DND-41 (cell line): ENCODE results near the gene SRP54.

Experiments used
- ATAC-seq: fragments of 200-7000 bp; cut with Tn5 transposase; 3 replicates; pipeline ENCODE4 v1.9.1; 2021; ENCODE audit warnings: low read depth; ENCODE audit not compliant: insufficient read depth
- DNase-seq: peaks from one replicate; pipeline ENCODE4 v3.0.0-alpha.2; 2020
- H2AFZ ChIP-seq: 2 replicates; pipeline ENCODE4 v1.6.0; 2012; ENCODE audit warnings: low read depth, low read length
- H3K27ac ChIP-seq: 2 replicates; pipeline ENCODE4 v1.5.1; 2012; ENCODE audit warnings: low read length, inconsistent platforms
- H3K27me3 ChIP-seq: fragments of 200-600 bp; sonication (generic); 2 replicates; pipeline ENCODE4 v1.6.0; 2012; ENCODE audit warnings: low read length, mild to moderate bottlenecking, inconsistent platforms; ENCODE audit not compliant: insufficient read depth, poor library complexity
- H3K36me3 ChIP-seq: 2 replicates; pipeline ENCODE4 v1.5.1; 2012; ENCODE audit warnings: low read length, inconsistent platforms; ENCODE audit not compliant: insufficient read depth
- H3K4me1 ChIP-seq: 2 replicates; pipeline ENCODE4 v1.5.1; 2012; ENCODE audit warnings: mild to moderate bottlenecking, low read length; ENCODE audit not compliant: insufficient read depth
- H3K4me2 ChIP-seq: 2 replicates; pipeline ENCODE4 v1.6.0; 2012; ENCODE audit warnings: mild to moderate bottlenecking, moderate library complexity, low read length, inconsistent platforms; ENCODE audit not compliant: insufficient read depth
- H3K4me3 ChIP-seq, 2 experiments: fragments of 200-600 bp in 1 of 2; shearing (Covaris generic) in 1 of 2; 2 replicates each; pipeline ENCODE4 v1.5.1; 2012 to 2016; ENCODE audit warnings: inconsistent platforms in 2 of 2, low read length in 2 of 2, mild to moderate bottlenecking in 2 of 2, low read depth in 1 of 2, moderate library complexity in 1 of 2
- H3K79me2 ChIP-seq: 2 replicates; pipeline ENCODE4 v1.6.0; 2012; ENCODE audit warnings: low read length, inconsistent platforms; ENCODE audit not compliant: insufficient read depth
- H3K9ac ChIP-seq: 2 replicates; pipeline ENCODE4 v1.6.0; 2012; ENCODE audit warnings: low read depth, mild to moderate bottlenecking, inconsistent platforms, low read length, moderate library complexity
- H3K9me3 ChIP-seq: 2 replicates; pipeline ENCODE4 v1.5.1; 2012; ENCODE audit warnings: low read length, moderate library complexity, mild to moderate bottlenecking, inconsistent platforms; ENCODE audit not compliant: insufficient read depth, severe bottlenecking
- H4K20me1 ChIP-seq: 2 replicates; pipeline ENCODE4 v1.6.0; 2012; ENCODE audit warnings: low read length; ENCODE audit not compliant: insufficient read depth
- CTCF ChIP-seq: IDR thresholded peaks from 2 replicates; pipeline ENCODE4 v1.5.1; 2012; ENCODE audit warnings: borderline replicate concordance, low read length, moderate library complexity, mild to moderate bottlenecking; ENCODE audit not compliant: poor library complexity, severe bottlenecking; ENCODE audit errors: extremely low read depth
- EZH2 ChIP-seq: IDR thresholded peaks from 3 replicates; pipeline ENCODE4 v1.6.1; 2012; ENCODE audit warnings: borderline replicate concordance, low read depth, mild to moderate bottlenecking, moderate library complexity, low read length, inconsistent platforms; ENCODE audit not compliant: severe bottlenecking

SRP54 gene

GRCh38 chr14:34982421-34983147, at the start of gene SRP54:
SRP54 (plus strand) TSS chr14:34982992; CDS start chr14:34996710, 13,718 bp downstream.
- peaks cover 43% of the 10 kb centered on the region for H3K4me1 ChIP-seq
- ATAC-seq, result peak; percentile 86
- peak within 1 kb of the TSS; percentile 83 for H3K4me2 ChIP-seq
- peak; percentile 99 for DNase-seq
- peak within 1 kb of the TSS; percentile 81 for H3K4me3 ChIP-seq
- H3K9ac ChIP-seq, result peak within 1 kb of the TSS; percentile 64
- H3K36me3 ChIP-seq, result peaks cover 5% of the 10 kb centered on the region; the same call in 1 of the 2 replicates
- H3K9me3 ChIP-seq, result no peaks in the 10 kb centered on the region
- TF ChIP-seq EZH2 (no peak), CTCF (peak; percentile 28)
- peak within 1 kb of the TSS; percentile 97 for H3K27ac ChIP-seq
- H4K20me1 ChIP-seq, result peaks cover 4% of the 10 kb centered on the region; the same call in 1 of the 2 replicates
- no peaks in the 10 kb centered on the region for H3K27me3 ChIP-seq
- peaks cover 77% of the 10 kb centered on the region for H3K79me2 ChIP-seq
- peak within 1 kb of the TSS; percentile 94 for H2AFZ ChIP-seq

GRCh38 chr14:34933301-34933700, 49.5 kb upstream of the SRP54 start:
- no peak overlapping the region for H2AFZ ChIP-seq
- no peak for ATAC-seq
- no peak overlapping the region for H3K4me3 ChIP-seq
- H3K4me1 ChIP-seq, result peaks cover 11% of the 10 kb centered on the region
- no peaks in the 10 kb centered on the region for H3K9me3 ChIP-seq
- H4K20me1 ChIP-seq, result no peaks in the 10 kb centered on the region
- no peak for TF ChIP-seq CTCF
- no peak for TF ChIP-seq EZH2
- no peaks in the 10 kb centered on the region for H3K79me2 ChIP-seq
- H3K27ac ChIP-seq, result no peak overlapping the region
- H3K4me2 ChIP-seq, result no peak overlapping the region
- no peak for DNase-seq
- no peak overlapping the region for H3K9ac ChIP-seq
- H3K27me3 ChIP-seq, result no peaks in the 10 kb centered on the region
- no peaks in the 10 kb centered on the region for H3K36me3 ChIP-seq

GRCh38 chr14:34935488-34935887, 47.3 kb upstream of the SRP54 start:
- H3K36me3 ChIP-seq, result no peaks in the 10 kb centered on the region
- ATAC-seq (no peak), DNase-seq (no peak)
- no peaks in the 10 kb centered on the region for H3K9me3 ChIP-seq
- H3K9ac ChIP-seq, result no peak overlapping the region
- no peak overlapping the region for H3K27ac ChIP-seq
- TF ChIP-seq EZH2 (no peak), CTCF (no peak)
- no peaks in the 10 kb centered on the region for H3K27me3 ChIP-seq
- no peaks in the 10 kb centered on the region for H3K79me2 ChIP-seq
- no peak overlapping the region for H3K4me2 ChIP-seq
- H4K20me1 ChIP-seq, result no peaks in the 10 kb centered on the region
- no peak overlapping the region for H3K4me3 ChIP-seq
- H2AFZ ChIP-seq, result no peak overlapping the region
- H3K4me1 ChIP-seq, result peaks cover 10% of the 10 kb centered on the region
